ENCODE data around the gene SKI.
"Not testable (repeated sequence)": the region's sequence is repeated elsewhere in the genome, so short reads cannot be mapped to it uniquely, and the experiment has no call there.

The SKI gene

GRCh38 chr1:2240270-2241156 is 12.4 kb downstream of the SKI start:
- peaks cover 70% of the 10 kb centered on the region for H3K4me1 Mint-ChIP-seq

DNA sequence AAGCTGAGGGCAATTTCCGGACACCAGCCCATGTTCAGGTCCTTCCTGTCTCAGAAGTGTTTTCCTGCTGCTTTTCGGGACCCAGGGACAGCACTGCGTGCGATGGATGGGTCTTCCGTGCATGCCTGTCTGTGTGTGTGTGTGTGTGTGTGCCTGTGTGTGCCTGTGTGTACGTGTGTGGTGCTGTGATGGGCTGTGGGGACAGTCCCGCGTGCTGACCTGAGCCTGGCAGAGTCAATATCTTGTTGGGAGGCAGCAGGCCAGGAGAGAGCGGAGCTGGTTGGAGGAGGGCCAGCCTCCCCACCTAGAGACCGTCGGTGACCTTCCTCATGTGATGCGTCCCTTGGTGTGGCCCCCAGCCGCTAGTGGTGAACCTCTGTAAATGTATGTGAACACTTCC is 13.7 kb downstream of the SKI start:
- H3K27ac Mint-ChIP-seq = peak overlapping the region; percentile 8 to 74 (median 33)
- peaks cover 66% of the 10 kb centered on the region for H3K4me1 Mint-ChIP-seq
- H3K4me3 Mint-ChIP-seq = no peak overlapping the region
- no peaks in the 10 kb centered on the region for H3K9me3 Mint-ChIP-seq
- H3K36me3 Mint-ChIP-seq (ENCODE audit: low read depth) = peaks cover 7% of the 10 kb centered on the region
- TF ChIP-seq CTCF (IDR thresholded peaks at IDR 0.05; ENCODE audit: unreplicated experiment in 3 of 3) = no peak
- no peaks in the 10 kb centered on the region for H3K27me3 Mint-ChIP-seq (ENCODE audit: low read depth)

More at GRCh38 chr1:2240270-2241156, 12.4 kb downstream of the SKI start:
- peak overlapping the region; percentile 85 to 89 (median 87) for H3K27ac Mint-ChIP-seq
- no peaks in the 10 kb centered on the region for H3K27me3 Mint-ChIP-seq (ENCODE audit: low read depth)
- H3K9me3 Mint-ChIP-seq = no peaks in the 10 kb centered on the region
- no peak for TF ChIP-seq CTCF (IDR thresholded peaks at IDR 0.05; ENCODE audit: unreplicated experiment in 3 of 3)
- H3K36me3 Mint-ChIP-seq (ENCODE audit: low read depth) = peaks cover 7% of the 10 kb centered on the region
- peak overlapping the region in 1 of 3 experiments; percentile 22 for H3K4me3 Mint-ChIP-seq

DNA sequence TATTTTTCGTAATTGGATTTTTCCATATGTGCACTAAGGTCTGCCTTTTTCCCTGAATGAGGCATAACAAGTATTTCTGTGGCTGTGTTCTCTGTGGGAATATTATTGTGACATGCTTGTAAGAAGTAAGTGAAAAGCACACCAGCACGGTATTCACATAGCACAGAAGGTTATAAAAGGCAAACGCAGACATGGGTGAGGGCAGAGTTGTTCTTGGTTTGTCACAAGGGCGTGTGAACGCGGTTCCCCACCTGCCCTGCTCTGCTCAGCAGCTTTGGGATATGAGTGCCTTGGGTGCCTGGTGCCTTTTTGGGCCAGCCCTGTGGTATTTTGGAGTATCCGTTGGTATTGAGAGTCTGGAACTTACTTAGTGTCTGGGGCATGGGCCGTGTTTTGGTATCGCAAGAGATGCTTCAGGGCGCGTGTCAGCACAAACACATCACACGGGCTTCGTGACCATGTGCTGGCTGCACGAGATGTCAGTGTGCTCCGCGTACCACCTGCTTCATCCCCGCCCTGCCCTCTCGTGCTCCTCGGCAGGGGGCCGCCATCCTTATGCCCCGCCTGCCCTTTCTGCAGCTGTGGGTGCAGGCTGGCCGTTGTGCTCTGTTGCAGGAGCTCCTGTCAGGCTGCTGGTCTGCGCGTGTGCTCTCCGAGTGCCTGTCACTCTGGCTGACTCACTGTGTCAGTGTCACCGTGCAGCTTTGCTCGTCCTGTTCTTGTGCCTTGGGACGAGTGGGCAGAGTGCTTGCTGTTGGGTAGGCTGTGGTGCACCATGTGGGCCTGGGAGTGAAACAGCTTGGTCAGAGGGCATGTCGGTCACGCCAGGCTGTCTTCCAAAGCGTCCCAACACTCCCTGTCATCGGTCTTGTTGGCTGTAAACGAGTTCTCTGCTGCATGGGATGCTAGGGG is 15.0 kb downstream of the SKI start:
- H3K4me1 Mint-ChIP-seq = peaks cover 58% of the 10 kb centered on the region
- H3K4me3 Mint-ChIP-seq = no peak overlapping the region
- H3K9me3 Mint-ChIP-seq = no peaks in the 10 kb centered on the region
- H3K27ac Mint-ChIP-seq = peak overlapping the region; percentile 8 to 68 (median 9)
- no peaks in the 10 kb centered on the region for H3K27me3 Mint-ChIP-seq (ENCODE audit: low read depth)
- TF ChIP-seq CTCF (IDR thresholded peaks at IDR 0.05; ENCODE audit: unreplicated experiment in 3 of 3) = no peak
- peaks cover 7% of the 10 kb centered on the region for H3K36me3 Mint-ChIP-seq (ENCODE audit: low read depth)

- Mint-ChIP-seq H3K4me1 (peaks cover 67% of the 10 kb centered on the region), H3K27ac (peak overlapping the region in 2 of 3 experiments; percentile 10 to 55)
- H3K27me3 Mint-ChIP-seq (ENCODE audit: low read depth); H3K9me3 Mint-ChIP-seq; H3K4me3 Mint-ChIP-seq; H3K36me3 Mint-ChIP-seq (ENCODE audit: low read depth): not testable (repeated sequence)
These were observed 18.9 kb downstream of the SKI start for GRCh38 chr1:2247045-2247394.

GRCh38 chr1:2247760-2248126 is 19.6 kb downstream of the SKI start:
- Mint-ChIP-seq H3K27me3 (ENCODE audit: low read depth) (no peaks in the 10 kb centered on the region), H3K27ac (no peak overlapping the region), H3K36me3 (ENCODE audit: low read depth) (peaks cover 8% of the 10 kb centered on the region), H3K4me3 (no peak overlapping the region), H3K4me1 (peaks cover 68% of the 10 kb centered on the region), H3K9me3 (no peaks in the 10 kb centered on the region)
- no peak for TF ChIP-seq CTCF (IDR thresholded peaks at IDR 0.05; ENCODE audit: unreplicated experiment in 3 of 3)

DNA sequence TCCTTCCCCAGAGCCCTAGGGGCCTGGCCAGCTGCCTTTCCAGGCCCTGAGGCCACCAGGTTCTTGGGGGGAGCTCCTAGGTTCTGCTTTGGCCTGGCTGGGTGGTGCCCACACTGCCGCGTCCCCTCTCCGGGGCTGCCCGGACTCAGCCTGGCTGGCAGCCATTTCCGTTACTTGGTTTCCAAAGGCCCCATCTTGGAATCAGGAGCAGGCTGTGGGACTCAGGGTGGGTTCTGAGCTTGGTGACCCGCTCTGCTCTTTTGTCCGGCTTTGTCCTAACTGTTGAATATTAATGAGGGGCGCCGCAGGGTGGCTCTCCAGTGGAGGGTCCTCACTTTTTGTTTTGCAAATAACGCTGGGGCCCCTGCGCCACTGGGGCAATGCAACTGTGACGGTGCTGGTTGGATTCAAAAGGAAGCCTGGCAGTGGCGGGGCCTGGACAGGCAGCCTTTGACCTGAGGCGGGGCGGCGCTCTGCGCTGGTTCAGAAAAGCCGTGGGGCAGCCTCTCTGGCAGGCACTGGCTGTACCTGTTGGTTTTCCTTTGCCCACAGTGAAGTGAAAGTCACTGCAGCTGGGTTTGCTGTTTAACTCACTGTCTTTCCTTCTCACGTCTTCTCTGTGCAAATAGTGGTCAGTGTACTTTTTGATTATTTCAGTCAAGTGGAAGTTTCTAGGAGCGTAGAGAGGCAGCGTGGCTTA is 20.2 kb downstream of the SKI start:
- peaks cover 63% of the 10 kb centered on the region for H3K4me1 Mint-ChIP-seq
- H3K27me3 Mint-ChIP-seq (ENCODE audit: low read depth) = no peaks in the 10 kb centered on the region
- TF ChIP-seq CTCF (IDR thresholded peaks at IDR 0.05; ENCODE audit: unreplicated experiment in 3 of 3) = no peak
- no peaks in the 10 kb centered on the region for H3K9me3 Mint-ChIP-seq
- peak overlapping the region; percentile 37 to 85 (median 53) for H3K27ac Mint-ChIP-seq
- H3K36me3 Mint-ChIP-seq (ENCODE audit: low read depth) = peaks cover 12% of the 10 kb centered on the region
- H3K4me3 Mint-ChIP-seq = peak overlapping the region in 1 of 3 experiments; percentile 0

Data from nephron (organoid).